Measurements from ENCODE around the gene NRP1.

NRP1 gene

DNA sequence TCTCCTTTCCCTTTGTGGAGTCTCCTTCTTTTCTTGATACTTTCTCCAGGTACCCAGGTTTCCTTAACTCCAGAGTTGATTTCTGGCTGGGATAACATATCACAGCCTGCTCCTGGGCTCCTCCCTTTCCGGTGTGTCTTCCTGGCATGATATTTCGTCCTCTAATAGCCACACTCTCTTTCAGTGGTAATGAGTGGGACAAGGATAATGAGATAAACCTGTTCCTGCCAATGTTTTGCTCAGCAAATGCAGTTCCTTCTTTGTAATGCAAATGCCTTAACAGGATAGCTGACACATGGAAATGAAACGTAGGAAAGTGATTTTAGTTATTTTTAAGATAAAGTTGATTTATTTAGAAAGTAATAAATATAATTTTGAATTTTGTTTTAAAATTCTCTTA is 168.6 kb downstream of the NRP1 start:
- DNase-seq = no peak

DNA sequence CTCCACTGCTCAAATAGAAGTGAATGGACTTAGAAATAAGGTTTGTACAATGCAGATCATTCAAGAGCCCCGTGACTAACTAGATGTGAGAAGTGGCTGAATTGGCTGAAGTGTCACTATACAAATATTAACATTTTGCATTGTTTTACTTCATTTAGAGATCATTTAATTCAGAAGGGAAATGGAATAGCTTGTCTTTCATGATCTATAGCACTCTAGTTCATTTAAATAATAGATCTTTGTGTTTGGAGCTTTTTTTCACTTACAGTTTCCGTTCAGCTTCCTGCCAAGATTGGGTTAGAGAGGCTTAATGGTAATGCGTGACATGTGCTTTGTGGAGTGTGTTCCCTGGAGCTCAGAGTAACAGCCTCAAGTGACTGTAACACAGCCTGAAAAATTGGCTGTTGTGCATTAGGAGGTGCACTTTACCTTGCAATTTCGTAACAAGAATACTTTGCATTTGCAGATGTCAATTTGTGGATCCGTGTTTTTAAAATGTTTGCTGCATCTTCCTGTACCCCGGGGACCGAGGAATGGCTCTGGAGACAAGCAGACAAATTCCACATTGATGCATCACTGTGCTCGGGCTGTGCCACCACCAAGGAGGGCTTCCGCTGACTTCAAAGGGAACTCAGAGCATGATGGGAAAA is 170.3 kb downstream of the NRP1 start:
- peak; percentile 17 for DNase-seq

DNA sequence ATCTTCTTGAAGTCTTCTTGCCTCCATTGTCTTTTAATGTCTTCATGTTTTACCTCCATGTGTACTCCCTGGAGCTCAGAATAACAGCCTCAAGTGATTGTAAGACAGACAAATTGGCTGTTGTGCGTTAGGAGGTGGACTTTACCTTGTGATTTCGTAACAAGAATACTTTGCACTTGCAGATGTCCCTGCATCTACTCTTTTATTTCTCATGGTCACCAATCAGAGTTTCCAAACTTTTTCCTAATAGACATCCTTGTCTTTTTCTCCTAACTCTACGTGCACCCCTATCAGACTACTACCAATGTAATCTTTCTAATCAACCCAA is 172.3 kb downstream of the NRP1 start:
- no peak for DNase-seq

DNA sequence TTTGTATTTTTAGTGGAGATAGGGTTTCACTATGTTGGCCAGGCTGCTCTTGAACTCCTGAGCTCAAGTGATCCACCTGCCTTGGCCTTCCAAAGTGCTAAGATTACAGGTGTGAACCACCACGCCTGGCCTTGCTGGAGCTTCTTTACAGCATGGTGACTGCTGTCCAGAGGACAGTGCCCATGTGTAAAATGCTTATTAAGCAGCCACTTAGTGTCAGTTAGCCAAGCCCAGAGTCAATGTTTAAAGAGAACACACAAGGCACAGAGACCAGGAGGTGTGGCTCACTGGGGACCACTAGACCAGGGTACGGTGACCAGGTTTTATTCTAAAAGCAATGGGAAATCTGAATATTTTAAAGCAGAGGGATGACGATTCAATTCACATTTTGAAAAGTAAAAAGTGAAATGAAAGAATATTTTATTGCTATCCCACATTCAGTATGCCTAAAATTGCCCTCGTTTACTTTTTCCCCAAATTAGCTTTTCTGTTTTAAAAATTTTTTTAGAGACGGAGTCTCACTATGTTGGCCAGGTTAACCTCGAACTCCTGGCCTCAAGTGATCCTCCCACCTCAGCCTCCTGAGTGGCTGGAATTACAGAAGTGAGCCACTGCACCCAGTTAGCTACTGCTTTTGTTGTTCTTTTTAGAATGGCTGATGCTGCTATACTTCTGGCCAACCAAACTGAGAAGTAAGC is 172.8 kb downstream of the NRP1 start:
- no peak for DNase-seq

DNA sequence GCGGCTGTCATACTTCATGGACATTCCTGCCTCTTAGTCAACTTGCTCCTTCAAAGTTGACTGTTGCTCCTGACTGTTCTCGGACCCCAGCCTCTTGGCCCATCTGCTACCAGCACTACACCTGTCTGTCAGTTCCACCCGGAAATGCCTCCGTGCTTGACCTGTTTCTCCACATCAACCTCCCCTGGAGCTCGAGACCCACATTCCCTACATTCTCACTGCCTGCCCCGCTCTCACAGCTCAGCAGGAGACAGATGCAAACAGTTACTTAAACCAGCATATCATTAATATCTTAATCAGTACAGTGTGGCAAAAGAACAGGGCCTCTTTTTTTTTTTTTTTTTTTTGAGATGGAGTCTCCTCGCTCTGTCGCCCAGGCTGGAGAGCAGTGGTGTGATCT is 174.3 kb downstream of the NRP1 start:
- DNase-seq = no peak

DNA sequence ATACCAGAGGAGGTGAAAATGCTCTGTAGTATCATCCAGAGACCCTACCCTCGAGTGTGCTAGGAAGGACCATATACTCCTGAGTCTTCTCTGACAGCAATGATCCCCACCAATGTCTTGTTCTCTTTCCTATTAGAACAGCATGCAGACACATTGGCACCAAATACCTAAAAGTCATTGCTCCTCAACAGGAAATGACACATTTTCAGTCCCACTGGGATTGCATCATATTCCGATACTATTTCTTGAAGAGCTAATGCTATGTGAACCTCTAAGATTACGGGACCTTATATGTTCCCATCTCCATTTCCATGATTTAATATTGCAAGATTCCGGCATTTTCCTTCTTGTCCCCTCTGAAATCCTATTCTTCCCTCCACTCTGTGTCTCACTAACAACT is 177.4 kb downstream of the NRP1 start:
- DNase-seq = no peak

DNA sequence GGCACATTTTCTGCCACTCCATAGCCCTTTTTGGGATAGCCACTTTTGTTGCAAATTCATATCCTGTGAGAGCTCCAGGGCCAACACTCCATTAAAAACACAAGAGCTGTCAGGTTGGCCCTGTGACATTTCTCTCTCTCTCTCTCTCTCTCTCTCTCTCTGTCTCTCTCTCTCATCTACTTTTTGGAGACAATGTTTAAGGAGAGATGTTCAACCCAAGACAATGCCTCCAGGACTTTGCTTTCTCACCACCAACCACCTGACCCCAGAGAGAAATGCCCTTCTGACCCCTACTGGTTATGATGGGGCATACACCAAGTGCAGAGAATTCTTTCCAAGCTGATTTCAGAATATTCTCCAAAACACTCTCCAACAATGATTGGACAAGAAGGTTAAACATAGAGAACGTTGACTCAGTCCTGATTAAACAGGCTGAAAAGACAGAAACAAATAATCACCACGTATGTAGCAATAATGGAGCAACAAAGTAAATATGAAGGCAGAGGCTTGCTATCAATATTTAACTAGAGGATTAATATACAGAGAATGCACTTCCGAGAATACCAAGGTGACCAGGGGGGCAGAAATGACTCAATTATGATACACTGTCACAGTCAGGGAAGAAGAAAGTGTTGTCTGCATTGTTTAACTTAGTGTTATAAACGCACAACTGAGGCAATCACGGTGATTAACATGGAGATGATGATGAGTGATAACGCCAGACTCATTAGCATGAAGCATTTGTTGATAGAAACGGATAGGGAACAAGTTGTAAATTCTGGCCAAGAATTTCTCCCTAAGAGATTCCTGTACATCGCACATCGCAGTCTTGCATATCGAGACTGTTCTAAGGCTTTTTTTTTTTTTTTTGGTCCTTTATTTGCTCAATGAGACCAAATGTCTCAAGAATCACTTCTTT is 178.5 kb downstream of the NRP1 start:
- DNase-seq = no peak

DNA sequence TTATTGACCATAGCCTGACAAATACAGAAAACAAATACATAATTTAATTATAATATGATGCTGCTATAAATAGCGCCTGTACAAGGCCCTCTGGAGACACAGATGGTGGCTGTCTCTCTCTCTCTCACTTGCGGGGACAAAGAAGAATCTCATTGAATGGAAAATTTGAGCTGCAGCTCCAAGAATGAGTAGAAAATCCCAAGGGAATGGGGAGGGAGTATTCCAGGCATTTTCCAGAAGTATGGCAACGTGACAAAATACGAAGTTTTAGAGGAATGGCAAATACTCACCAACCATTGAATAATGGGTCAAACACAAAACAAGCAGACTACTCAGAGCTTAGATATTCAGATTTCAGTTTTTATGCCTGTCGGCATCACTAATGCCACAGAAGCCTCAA is 179.9 kb downstream of the NRP1 start:
- no peak for DNase-seq

DNA sequence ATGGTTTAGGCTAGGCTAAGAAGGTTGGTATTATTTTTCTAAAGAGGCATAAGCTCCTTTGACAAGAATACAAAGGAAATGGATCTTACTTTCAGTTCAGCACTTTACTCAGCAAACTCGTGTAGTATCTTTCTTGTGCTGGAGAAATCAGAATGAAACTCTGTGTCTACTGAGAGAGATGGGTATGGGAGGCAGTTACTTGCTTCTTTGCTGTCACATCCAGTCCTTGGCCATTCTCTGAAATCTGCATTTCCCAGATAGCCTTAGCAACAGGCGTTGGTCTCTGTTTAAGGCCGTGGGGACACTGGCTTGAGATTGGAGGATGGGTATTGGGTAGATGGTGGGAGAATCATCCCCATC is 180.5 kb downstream of the NRP1 start:
- DNase-seq = no peak

DNA sequence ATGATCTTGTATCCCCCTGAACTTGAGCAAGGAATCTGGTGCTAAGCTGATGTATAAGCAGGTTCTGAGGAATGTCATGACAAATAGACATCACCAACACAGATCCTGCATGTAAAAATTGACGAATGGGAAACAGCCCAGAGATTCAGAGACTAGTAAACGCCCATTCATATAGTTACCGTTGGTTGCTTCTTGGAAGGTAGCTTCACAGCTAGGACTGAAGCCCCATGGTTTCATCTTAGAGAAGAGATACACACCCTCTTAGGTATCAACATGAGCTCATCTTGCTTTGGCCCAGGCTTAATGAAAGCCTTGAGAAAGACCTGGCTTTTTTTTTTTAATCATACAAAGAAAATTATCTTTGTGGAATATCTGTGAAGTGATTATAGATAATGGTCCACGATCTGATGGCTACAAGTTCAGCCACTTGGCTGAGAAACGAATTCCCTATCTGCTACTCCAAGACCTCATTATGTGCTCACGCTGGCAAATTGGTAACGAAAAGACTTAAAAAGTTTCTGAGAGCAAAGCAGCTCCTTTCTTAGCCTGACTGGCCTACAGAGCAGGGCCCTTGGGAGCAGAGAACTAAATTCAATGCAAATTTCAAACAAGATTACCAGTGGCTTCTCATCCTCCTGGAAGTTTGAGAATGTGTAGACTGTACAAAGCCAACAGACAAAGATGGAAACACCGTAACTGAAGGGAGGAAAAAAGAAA is 181.1 kb downstream of the NRP1 start:
- DNase-seq = no peak

DNA sequence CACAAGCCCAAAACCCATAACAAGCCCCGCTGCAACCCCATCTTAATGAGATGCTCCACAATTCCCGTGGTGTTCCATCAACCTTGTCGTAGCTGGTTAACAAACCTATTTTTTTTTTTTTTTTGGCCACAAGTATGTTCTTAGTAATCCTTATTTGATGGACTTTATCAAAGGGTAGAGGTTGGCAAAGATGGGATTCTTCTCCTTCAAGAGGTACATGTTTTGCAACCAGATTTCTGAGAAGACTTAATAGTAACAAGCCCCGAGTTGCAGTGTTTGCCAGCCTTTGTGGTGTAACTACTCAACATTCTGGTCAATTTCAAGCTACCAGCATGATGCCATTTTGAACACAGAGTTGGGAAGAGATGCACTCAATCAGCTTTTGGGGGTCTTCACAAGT is 181.7 kb downstream of the NRP1 start:
- no peak for DNase-seq

DNA sequence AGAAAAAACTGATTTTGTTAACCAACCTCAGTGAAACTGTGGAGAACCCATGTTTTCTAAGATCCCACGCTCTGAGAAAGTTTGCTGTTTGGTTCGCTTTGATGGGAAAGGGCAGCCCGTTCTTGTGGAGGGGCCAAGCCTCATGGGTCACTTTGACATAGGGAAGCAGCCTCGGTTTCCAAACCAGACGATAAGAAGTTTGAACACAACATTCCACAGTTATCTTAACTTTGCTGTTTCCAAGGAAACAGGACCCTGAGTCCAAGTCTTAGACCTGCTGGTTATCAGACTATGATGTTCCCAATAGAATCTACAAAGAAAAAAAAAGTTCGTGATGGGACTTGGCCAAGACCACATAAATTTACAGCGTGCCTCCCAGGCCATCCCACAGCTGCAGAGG is 182.3 kb downstream of the NRP1 start:
- DNase-seq = no peak

DNA sequence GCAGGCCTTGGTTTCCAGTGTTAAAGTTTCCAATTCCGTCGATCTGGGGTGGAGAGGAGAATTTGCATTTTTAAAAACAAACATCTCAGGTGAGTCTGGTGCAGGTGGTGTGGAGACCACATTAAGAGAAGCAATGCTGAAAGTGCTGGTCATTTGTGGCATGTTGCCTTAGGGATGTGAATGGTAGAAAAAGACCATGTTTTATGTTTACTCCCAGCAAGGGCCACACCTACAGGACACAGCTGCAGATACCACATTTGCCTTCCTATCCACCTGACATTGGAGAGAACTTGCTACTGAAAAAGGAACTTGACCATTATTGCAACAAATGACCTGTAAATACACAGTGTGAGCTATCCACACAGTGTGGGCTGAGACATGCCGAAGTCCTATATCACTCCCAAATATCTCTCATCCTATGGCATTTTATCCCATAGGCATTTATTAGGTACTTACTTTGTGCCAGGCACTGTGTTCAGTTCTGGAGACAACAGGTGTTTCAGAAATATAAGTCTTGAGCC is 183.1 kb downstream of the NRP1 start:
- no peak for DNase-seq

DNA sequence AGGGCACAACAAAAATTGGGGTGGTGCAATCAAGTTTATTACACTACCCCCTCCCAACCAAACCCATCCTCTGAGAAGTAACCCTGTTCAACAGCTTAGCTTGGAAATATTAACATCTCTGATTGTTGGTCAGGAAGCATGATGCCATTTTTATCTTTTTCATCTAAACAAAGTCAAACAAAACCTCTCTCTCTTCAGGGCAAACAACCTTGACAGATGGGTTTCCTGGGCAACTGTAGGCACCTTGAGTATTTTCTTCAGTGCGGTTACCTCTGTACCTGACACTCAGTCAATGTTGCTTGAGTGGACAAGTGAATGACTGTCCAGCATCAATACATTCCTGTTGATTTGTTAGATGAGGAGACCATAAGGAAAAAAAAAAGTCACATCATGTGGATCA is 183.6 kb downstream of the NRP1 start:
- no peak for DNase-seq

DNA sequence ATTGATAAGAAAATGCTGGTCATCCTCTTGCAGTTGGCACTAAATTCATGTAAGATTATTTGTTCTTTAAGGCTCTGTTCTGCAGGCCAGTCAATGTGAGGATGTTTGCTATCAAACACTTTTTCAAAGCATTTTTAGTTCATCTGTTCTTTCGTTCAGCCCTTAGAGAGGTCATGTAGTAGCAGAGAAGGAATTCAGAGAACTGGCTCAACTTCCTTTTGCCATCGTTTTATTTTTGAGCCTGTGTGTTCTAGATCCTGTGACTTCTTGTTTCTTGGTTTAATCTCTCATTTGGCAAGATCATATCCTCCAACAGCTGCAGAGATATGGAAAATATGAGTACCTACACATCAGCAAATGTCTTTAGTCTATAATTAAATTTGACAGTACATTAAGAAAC is 184.3 kb downstream of the NRP1 start:
- DNase-seq = no peak

DNA sequence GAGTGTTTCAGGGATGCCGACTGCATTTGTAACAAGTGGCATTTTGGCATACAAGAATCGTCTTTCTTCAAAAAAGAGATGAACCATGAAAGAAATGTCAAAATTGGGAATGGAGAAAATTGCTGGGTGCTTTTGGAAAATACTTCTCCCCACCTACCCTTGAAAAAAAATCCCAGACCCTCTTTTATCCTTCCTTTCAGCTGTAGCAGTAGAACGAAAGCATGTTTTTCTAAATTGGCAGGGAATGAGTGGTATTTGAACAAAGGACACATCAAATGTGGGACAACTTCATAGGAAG is 187.5 kb downstream of the NRP1 start:
- no peak for DNase-seq

DNA sequence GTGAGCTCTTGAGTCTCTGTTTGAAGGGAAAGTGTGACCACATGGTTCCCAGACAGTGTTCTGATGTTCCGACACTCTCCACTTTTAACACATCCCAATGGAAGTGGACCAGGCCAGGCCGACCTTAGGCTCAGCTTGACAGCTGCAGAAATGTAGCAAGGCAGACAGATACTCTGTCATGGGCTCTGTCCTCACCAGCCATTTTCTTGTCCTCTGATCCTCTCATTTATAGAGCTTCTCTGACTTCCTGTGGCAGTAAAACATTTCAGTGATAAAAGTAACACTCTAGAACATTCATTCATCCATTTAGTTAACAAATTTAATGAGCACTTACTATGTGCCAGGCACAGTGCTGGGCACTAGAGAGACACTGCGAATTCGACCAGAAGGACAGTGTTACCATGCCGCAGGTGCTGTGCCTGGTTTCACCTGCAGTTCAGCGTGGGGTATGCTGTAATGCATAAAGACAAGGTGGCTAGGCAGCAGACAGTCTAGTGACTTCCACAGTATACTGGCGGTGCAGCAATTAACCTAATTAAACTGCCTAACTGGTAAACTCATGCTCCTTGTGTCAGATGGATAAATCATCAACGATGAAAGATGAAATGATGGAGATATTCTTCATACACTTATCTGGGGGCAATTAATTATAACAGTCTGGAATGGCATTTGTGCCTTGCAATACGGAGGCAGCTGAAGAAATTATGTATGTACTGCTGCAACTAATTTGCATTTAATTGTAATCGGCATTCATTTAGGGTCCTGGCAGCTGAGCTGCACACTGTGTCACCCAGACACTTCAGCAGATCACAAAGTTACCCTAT is 188.1 kb downstream of the NRP1 start:
- no peak for DNase-seq

DNA sequence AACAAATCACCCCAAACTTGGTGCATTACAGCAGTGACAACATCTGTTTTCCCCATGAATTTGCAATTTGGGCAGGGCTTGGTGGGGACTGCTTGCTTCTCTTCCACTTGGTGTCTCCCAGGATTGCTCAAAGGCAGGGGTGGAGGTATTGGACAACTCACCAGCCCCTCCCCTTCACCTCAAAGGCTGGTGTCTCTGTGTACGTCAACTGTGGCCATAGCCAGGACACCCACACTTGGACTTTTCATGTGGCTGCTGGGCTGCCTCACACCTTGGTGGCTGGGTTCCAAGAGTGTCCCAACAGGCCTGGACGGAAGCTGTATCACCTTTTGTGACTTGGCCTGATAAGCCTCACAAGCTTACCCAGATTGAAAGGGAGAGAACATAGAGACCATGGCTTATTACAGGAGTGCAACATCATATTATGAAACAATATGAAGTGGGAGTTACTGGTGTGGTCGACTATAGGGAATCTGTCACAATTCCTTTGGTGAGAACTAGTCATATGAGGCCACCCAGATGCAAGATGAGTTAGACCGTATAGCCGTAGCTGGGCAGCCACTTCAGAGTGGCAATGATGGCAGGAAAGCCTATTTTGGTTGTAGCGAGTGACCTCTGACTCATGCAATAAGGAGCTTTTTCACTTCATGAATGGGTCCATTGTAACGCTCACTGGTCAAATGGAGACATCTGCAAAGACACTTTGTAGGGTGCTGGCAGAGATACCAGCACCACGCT is 188.8 kb downstream of the NRP1 start:
- no peak for DNase-seq

DNA sequence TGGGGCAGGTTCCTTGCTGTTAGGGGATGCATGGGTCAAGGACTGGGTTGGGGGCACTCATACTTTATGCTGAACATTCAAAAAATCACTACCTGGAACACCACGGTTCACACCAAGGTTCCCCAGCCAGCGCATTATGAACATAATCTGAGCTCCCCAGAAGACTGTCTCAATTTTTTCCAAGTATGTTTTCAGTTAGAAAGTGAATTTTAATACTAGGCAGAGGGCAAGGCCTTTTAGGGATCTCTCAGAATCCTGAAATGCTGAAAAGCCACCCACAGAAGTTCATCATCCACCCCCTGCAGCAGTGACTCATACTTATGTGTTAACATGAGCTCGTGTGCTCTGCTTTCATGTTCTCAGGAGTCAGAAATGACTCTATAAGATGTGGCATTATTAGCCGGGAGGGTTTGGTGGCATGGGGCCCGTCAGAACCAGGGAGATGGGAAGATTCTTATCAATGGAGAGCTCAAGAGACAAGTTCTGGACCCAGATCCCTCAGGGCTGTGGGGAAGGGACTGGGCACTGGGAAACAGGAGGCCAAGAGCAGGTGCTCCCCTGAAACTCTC is 191.2 kb downstream of the NRP1 start:
- DNase-seq = no peak

DNA sequence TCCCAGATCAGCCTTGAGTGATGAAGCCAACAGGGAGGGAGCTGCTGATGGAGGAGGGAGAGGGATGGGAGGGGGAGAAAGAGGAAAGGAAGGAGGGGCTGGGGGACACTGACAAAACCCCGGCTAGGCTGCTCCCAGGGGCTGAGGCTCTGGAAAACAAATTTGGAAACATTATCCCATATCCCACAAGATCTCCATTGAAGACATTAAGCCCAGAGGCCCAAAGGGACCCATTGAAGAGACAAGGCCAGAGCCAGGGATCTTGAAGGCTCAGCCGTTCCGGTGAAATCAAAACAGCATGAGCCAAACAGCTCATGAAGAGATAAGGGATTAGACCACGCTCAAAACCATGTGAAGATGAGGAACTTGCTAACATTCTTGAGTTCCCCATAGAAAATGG is 192.2 kb downstream of the NRP1 start:
- no peak for DNase-seq

DNA sequence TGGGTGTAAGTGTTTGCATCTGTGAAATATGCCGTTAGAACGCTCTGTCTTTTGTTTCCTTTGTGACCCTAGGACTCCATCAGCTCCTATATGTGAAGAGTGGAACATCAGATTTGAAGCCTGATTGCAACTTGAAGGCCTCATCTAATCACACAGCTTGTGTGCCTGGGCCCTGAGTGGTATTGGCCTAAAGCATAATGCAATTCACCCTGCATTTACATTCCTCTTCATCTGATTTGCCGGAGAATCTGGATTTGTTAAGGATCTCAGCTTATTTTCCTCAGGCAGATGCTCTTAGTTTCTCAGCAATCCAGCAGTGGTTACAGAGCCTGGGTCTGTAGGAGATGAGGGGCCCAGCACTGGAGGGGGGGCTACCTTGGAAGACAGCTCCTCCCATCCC is 193.2 kb downstream of the NRP1 start:
- DNase-seq = no peak
